ENCODE measurements around the gene FAM20C. TPM values are rescaled to one million over a fixed set of nuclear protein-coding genes. Genes with fewer than 3 reads are reported as not detected.

FAM20C gene
- total and polyA plus RNA-seq, 10 of the 15 experiments (the other 5 are each of a cell fraction or from before 2014, with no cell fraction given), result 0.44 TPM; not detected in 9

GRCh38 chr7:181738-182137 lies 10.6 kb upstream of the FAM20C start:
- CTCF ChIA-PET, result no interaction called here
- Histone ChIP-seq H3K4me2 (ENCODE audit: control insufficient read depth, insufficient read depth) (no peak overlapping the region), H3K9me3 (replicated peaks; ENCODE audit: control insufficient read depth, insufficient read depth, low read length) (no peaks in the 10 kb centered on the region), H4K20me1 (ENCODE audit: control insufficient read depth, insufficient read depth) (no peaks in the 10 kb centered on the region), H3K9ac (ENCODE audit: control insufficient read depth, insufficient read depth, low read length) (no peak overlapping the region), H3K27ac (ENCODE audit: control insufficient read depth, insufficient read depth) (no peak overlapping the region), H3K4me1 (ENCODE audit: control insufficient read depth, insufficient read depth, low read length) (no peaks in the 10 kb centered on the region), H3K79me2 (ENCODE audit: control insufficient read depth, insufficient read depth, low read length) (no peaks in the 10 kb centered on the region), H2AFZ (ENCODE audit: control insufficient read depth, low read depth, low read length) (no peak overlapping the region), H3K4me3 (no peak overlapping the region), H3K36me3 (ENCODE audit: control insufficient read depth in 2 of 2, insufficient read depth in 2 of 2, low read length in 1 of 2) (no peaks in the 10 kb centered on the region), H3K27me3 (replicated peaks in 1 of 2; ENCODE audit: control insufficient read depth in 2 of 2, insufficient read depth in 2 of 2, low read length in 1 of 2) (no peaks in the 10 kb centered on the region)
- POLR2A ChIA-PET, result interaction anchor here (0.6 kb wide), 1 partner anchor 100 kb away, joined by 4 read pairs; no protein-coding TSS in a partner anchor
- FAIRE-seq, result no peak
- WGBS (ENCODE audit: insufficient coverage, insufficient replicate concordance, low lambda C conversion rate, missing lambda C conversion rate), result 42% methylated on average over 16 of the region's 16 CpGs
- BruUV-seq (replicated peaks), result no TSS peak
- ATAC-seq, result no peak
- SMC1A ChIA-PET (ENCODE audit: uncharacterized antibody, unreplicated experiment), result no interaction called here
- TF ChIP-seq BCLAF1 (IDR thresholded peaks at IDR 0.05) (no peak), ASH2L (IDR thresholded peaks at IDR 0.05; ENCODE audit: borderline replicate concordance, low read depth) (no peak), ZNF622 (IDR thresholded peaks at IDR 0.05) (no peak), REST (IDR thresholded peaks at IDR 0.05; ENCODE audit: low read depth, low read length) (no peak), ZZZ3 (IDR thresholded peaks at IDR 0.05; ENCODE audit: control insufficient read depth, insufficient read length, low read depth) (no peak), ATF2 (IDR thresholded peaks at IDR 0.05; ENCODE audit: low read length) (no peak), MYC (IDR thresholded peaks at IDR 0.05; ENCODE audit: insufficient read depth, insufficient read length, insufficient replicate concordance, low read length, severe bottlenecking) (no peak), BRCA1 (IDR thresholded peaks at IDR 0.05; ENCODE audit: low read depth, low read length) (no peak), STAT1 (conservative IDR thresholded peaks at IDR 0.05) (no peak), PAX5 (IDR thresholded peaks at IDR 0.05; ENCODE audit: borderline replicate concordance, low read depth, low read length) (no peak), GABPA (IDR thresholded peaks at IDR 0.05; ENCODE audit: low read depth) (no peak), TCF7 (IDR thresholded peaks at IDR 0.05; ENCODE audit: borderline replicate concordance) (no peak), CHD1 (IDR thresholded peaks at IDR 0.05; ENCODE audit: low read depth, low read length) (no peak), SMAD1 (IDR thresholded peaks at IDR 0.05; ENCODE audit: low read depth, partially characterized antibody) (no peak)
- in situ Hi-C loops (cut with MboI) (no loop called here), intact Hi-C loops (cut with micrococcal nuclease; ENCODE audit: unreplicated experiment) (no loop called here)
- RAD21 ChIA-PET (ENCODE audit: unreplicated experiment), result no interaction called here
- DNase-seq (ENCODE audit: low read depth, low spot score), result no peak
